Mammary epithelial cell (primary cell): ENCODE results near the gene ARHGEF28.

Experiments used
- EZH2 ChIP-seq: IDR thresholded peaks from 2 replicates; pipeline ENCODE4 v1.6.1; 2012; ENCODE audit warnings: low read length, inconsistent platforms, borderline replicate concordance
- TF ChIP-seq, protein P1 (sequence below), 2 donors: IDR thresholded peaks in 1 of 2; conservative IDR thresholded peaks in 1 of 2; 2 replicates each; pipeline ENCODE4 v1.5.1; 2011 to 2012; ENCODE audit warnings: inconsistent platforms in 2 of 2, low read length in 2 of 2, mild to moderate bottlenecking in 2 of 2, control low read depth in 1 of 2, low read depth in 1 of 2; ENCODE audit not compliant: insufficient read depth in 1 of 2; ENCODE audit errors: extremely low read depth in 1 of 2

DNA sequence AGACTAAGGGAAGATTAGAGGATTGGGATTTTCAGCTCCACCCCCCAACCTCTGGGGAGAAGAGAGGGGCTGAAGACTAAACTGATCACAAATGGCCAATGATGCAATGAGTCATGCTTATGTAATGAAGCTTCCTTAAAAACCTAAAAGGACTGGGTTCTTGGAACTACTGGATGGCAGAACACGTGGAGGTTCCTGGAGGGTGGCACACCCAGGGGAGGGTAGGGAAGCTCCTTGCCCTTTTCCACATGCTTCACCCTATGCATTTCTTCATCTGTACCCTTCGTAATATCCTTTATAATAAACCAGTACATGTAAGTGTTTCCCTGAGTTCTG lies 48.6 kb downstream of the ARHGEF28 start:
- TF ChIP-seq, protein P1, sequence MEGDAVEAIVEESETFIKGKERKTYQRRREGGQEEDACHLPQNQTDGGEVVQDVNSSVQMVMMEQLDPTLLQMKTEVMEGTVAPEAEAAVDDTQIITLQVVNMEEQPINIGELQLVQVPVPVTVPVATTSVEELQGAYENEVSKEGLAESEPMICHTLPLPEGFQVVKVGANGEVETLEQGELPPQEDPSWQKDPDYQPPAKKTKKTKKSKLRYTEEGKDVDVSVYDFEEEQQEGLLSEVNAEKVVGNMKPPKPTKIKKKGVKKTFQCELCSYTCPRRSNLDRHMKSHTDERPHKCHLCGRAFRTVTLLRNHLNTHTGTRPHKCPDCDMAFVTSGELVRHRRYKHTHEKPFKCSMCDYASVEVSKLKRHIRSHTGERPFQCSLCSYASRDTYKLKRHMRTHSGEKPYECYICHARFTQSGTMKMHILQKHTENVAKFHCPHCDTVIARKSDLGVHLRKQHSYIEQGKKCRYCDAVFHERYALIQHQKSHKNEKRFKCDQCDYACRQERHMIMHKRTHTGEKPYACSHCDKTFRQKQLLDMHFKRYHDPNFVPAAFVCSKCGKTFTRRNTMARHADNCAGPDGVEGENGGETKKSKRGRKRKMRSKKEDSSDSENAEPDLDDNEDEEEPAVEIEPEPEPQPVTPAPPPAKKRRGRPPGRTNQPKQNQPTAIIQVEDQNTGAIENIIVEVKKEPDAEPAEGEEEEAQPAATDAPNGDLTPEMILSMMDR (conservative IDR thresholded peaks at IDR 0.05 in 1 of 2, IDR thresholded peaks at IDR 0.05 in 1 of 2; ENCODE audit: extremely low read depth in 1 of 2, insufficient read depth in 1 of 2, low read depth in 1 of 2, low read length in 2 of 2), result no peak
- TF ChIP-seq EZH2, result no peak
